Measurements from ENCODE around the gene EVI5.
"Not testable (repeated sequence)": the region's sequence is repeated elsewhere in the genome, so short reads cannot be mapped to it uniquely, and the experiment has no call there.

Gene EVI5

GRCh38 chr1:92805216-92805615, 20.3 kb upstream of the EVI5 start:
- no peaks in the 10 kb centered on the region for H3K4me1 Mint-ChIP-seq
- ATAC-seq = no peak
- no peaks in the 10 kb centered on the region for H3K36me3 Mint-ChIP-seq
- H3K9me3 Mint-ChIP-seq = no peaks in the 10 kb centered on the region
- no peak overlapping the region for H3K27ac Mint-ChIP-seq
- DNase-seq (ENCODE audit: low spot score in 2 of 2) = no peak
- no peak overlapping the region for H3K4me3 Mint-ChIP-seq

- DNase-seq (ENCODE audit: low spot score in 2 of 2) (no peak), ATAC-seq (peak; percentile 48)
- Mint-ChIP-seq H3K4me3 (no peak overlapping the region), H3K9me3 (no peaks in the 10 kb centered on the region), H3K36me3 (no peaks in the 10 kb centered on the region), H3K4me1 (no peaks in the 10 kb centered on the region), H3K27ac (no peak overlapping the region)
Observed at GRCh38 chr1:92804721-92805201, 19.9 kb upstream of the EVI5 start.

GRCh38 chr1:92803140-92803887, 18.4 kb upstream of the EVI5 start:
- H3K27ac Mint-ChIP-seq = no peak overlapping the region
- ATAC-seq (no peak), DNase-seq (ENCODE audit: low spot score in 2 of 2) (no peak)
- H3K4me3 Mint-ChIP-seq = no peak overlapping the region
- no peaks in the 10 kb centered on the region for H3K36me3 Mint-ChIP-seq
- H3K4me1 Mint-ChIP-seq = no peaks in the 10 kb centered on the region
- no peaks in the 10 kb centered on the region for H3K9me3 Mint-ChIP-seq

- Mint-ChIP-seq H3K9me3 (no peaks in the 10 kb centered on the region), H3K4me3 (no peak overlapping the region), H3K4me1 (no peaks in the 10 kb centered on the region), H3K27ac (no peak overlapping the region), H3K36me3 (no peaks in the 10 kb centered on the region)
- DNase-seq (ENCODE audit: low spot score in 2 of 2) = no peak
- ATAC-seq = no peak
Observed at GRCh38 chr1:92797961-92798360, 13.1 kb upstream of the EVI5 start.

GRCh38 chr1:92797297-92797696, 12.4 kb upstream of the EVI5 start:
- no peak for DNase-seq (ENCODE audit: low spot score in 2 of 2)
- no peak overlapping the region for H3K4me3 Mint-ChIP-seq

GRCh38 chr1:92795166-92795565, 10.3 kb upstream of the EVI5 start:
- Mint-ChIP-seq H3K9me3 (no peaks in the 10 kb centered on the region), H3K4me3 (no peak overlapping the region), H3K36me3 (no peaks in the 10 kb centered on the region), H3K4me1 (peaks cover 6% of the 10 kb centered on the region), H3K27ac (no peak overlapping the region)
- DNase-seq (ENCODE audit: low spot score in 2 of 2) = no peak
- no peak for ATAC-seq

More at GRCh38 chr1:92797297-92797696, 12.4 kb upstream of the EVI5 start:
- Mint-ChIP-seq H3K27ac (no peak overlapping the region), H3K36me3 (no peaks in the 10 kb centered on the region), H3K4me1 (no peaks in the 10 kb centered on the region), H3K9me3 (no peaks in the 10 kb centered on the region)
- ATAC-seq = no peak

GRCh38 chr1:92792340-92792782, 7.5 kb upstream of the EVI5 start:
- Mint-ChIP-seq H3K27ac (no peak overlapping the region), H3K36me3 (no peaks in the 10 kb centered on the region), H3K4me3 (no peak overlapping the region), H3K4me1 (peaks cover 6% of the 10 kb centered on the region), H3K9me3 (no peaks in the 10 kb centered on the region)
- DNase-seq (ENCODE audit: low spot score in 2 of 2) (no peak), ATAC-seq (no peak)

GRCh38 chr1:92791487-92792066, 6.7 kb upstream of the EVI5 start:
- no peak for DNase-seq (ENCODE audit: low spot score in 2 of 2)
- Mint-ChIP-seq H3K36me3 (no peaks in the 10 kb centered on the region), H3K4me1 (peaks cover 6% of the 10 kb centered on the region), H3K27ac (no peak overlapping the region), H3K4me3 (no peak overlapping the region), H3K9me3 (no peaks in the 10 kb centered on the region)
- ATAC-seq = no peak

GRCh38 chr1:92790867-92791266, 6.0 kb upstream of the EVI5 start:
- DNase-seq (ENCODE audit: low spot score in 2 of 2) = no peak

GRCh38 chr1:92790081-92790480, 5.2 kb upstream of the EVI5 start:
- Mint-ChIP-seq H3K27ac (no peak overlapping the region), H3K4me1 (peaks cover 11% of the 10 kb centered on the region), H3K4me3 (no peak overlapping the region), H3K9me3 (no peaks in the 10 kb centered on the region), H3K36me3 (no peaks in the 10 kb centered on the region)
- ATAC-seq (no peak), DNase-seq (ENCODE audit: low spot score in 2 of 2) (no peak)

More at GRCh38 chr1:92790867-92791266, 6.0 kb upstream of the EVI5 start:
- peak; percentile 78 for ATAC-seq
- no peaks in the 10 kb centered on the region for H3K36me3 Mint-ChIP-seq
- H3K9me3 Mint-ChIP-seq = no peaks in the 10 kb centered on the region
- peaks cover 6% of the 10 kb centered on the region for H3K4me1 Mint-ChIP-seq
- no peak overlapping the region for H3K4me3 Mint-ChIP-seq
- no peak overlapping the region for H3K27ac Mint-ChIP-seq

GRCh38 chr1:92786111-92786901, 1.4 kb upstream of the EVI5 start:
- Mint-ChIP-seq H3K4me1 (peaks cover 19% of the 10 kb centered on the region), H3K4me3 (no peak overlapping the region), H3K36me3 (no peaks in the 10 kb centered on the region), H3K9me3 (no peaks in the 10 kb centered on the region), H3K27ac (no peak overlapping the region)
- DNase-seq (ENCODE audit: low spot score in 2 of 2) = no peak
- ATAC-seq = no peak

- no peaks in the 10 kb centered on the region for H3K9me3 Mint-ChIP-seq
- H3K36me3 Mint-ChIP-seq = no peaks in the 10 kb centered on the region
- H3K4me1 Mint-ChIP-seq = peaks cover 12% of the 10 kb centered on the region
- DNase-seq (ENCODE audit: low spot score in 2 of 2) (peak; percentile 22 to 72), ATAC-seq (peak; percentile 70)
- H3K27ac Mint-ChIP-seq = no peak overlapping the region
- H3K4me3 Mint-ChIP-seq = peak overlapping the region; percentile 67
Observed at GRCh38 chr1:92784021-92784638, 778 bp downstream of the EVI5 start.

- H3K27ac Mint-ChIP-seq; ATAC-seq; H3K36me3 Mint-ChIP-seq; DNase-seq (ENCODE audit: low spot score in 2 of 2); H3K9me3 Mint-ChIP-seq: not testable (repeated sequence)
- Mint-ChIP-seq H3K4me1 (peaks cover 12% of the 10 kb centered on the region), H3K4me3 (peak overlapping the region; percentile 67)
Observed at GRCh38 chr1:92783550-92783949, 1.4 kb downstream of the EVI5 start.

GRCh38 chr1:92778376-92778775, 6.5 kb downstream of the EVI5 start:
- Mint-ChIP-seq H3K36me3 (no peaks in the 10 kb centered on the region), H3K4me1 (no peaks in the 10 kb centered on the region), H3K4me3 (no peak overlapping the region), H3K27ac (no peak overlapping the region), H3K9me3 (no peaks in the 10 kb centered on the region)
- no peak for ATAC-seq
- DNase-seq (ENCODE audit: low spot score in 2 of 2) = no peak

GRCh38 chr1:92774407-92774806, 10.5 kb downstream of the EVI5 start:
- H3K4me1 Mint-ChIP-seq = no peaks in the 10 kb centered on the region
- no peak overlapping the region for H3K4me3 Mint-ChIP-seq
- no peaks in the 10 kb centered on the region for H3K36me3 Mint-ChIP-seq
- ATAC-seq = no peak
- no peak overlapping the region for H3K27ac Mint-ChIP-seq
- no peaks in the 10 kb centered on the region for H3K9me3 Mint-ChIP-seq
- DNase-seq (ENCODE audit: low spot score in 2 of 2) = no peak

Measured in stimulated activated effector memory CD8-positive, alpha-beta T cell treated with anti-CD3 and anti-CD28 coated beads, Interleukin-12 subunit alpha, Interleukin-12 subunit beta, amount 100 ng/mL, for 72 hours (primary cell).